B cell (primary cell): ENCODE measurements around the gene NRAS. TPM values are rescaled to one million over a fixed set of nuclear protein-coding genes. Genes with fewer than 3 reads are reported as not detected.

Experiments used
- ATAC-seq: fragments of 200-7000 bp; cut with Tn5 transposase; one replicate; pipeline ENCODE4 v1.10.0; 2021; ENCODE audit warnings: low read depth, mild to moderate bottlenecking, moderate number of reproducible peaks, moderate library complexity
- CTCF ChIA-PET: fragments of 350-600 bp; sonication (Branson Sonifier 250); formaldehyde crosslinking; loops from one replicate; lab custom pipeline; 2021; ENCODE audit warnings: antibody characterized with exemption, inconsistent platforms; lab: Charles Lee
- POLR2A ChIA-PET: fragments of 350-600 bp; sonication (Branson Sonifier 250); formaldehyde crosslinking; loops from one replicate; lab custom pipeline; 2021; ENCODE audit warnings: antibody characterized with exemption; lab: Charles Lee
- DNase-seq: peaks from one replicate; pipeline ENCODE4 v3.0.0; 2013
- H2AFZ ChIP-seq: 2 replicates; pipeline ENCODE4 v1.6.1; 2012; ENCODE audit warnings: mild to moderate bottlenecking, low read depth, low read length; ENCODE audit not compliant: insufficient read depth, poor library complexity, severe bottlenecking
- H3K27ac ChIP-seq, 2 donors: 1 replicate in 1 of 2; 2 replicates in 1 of 2; pipeline ENCODE4 v1.5.1; 2012 to 2013; ENCODE audit warnings: low read length in 2 of 2, mild to moderate bottlenecking in 2 of 2, moderate library complexity in 1 of 2
- H3K27me3 ChIP-seq, 4 experiments: fragments of 200-600 bp in 1 of 4; sonication (generic) in 1 of 4; replicated peaks in 1 of 4; 1 replicate in 2 of 4; 2 replicates in 2 of 4; pipeline versions ENCODE4 v1.6.1 to v1.7.0; 2013 to 2016; ENCODE audit warnings: low read length in 3 of 4, mild to moderate bottlenecking in 2 of 4, mixed read lengths in 1 of 4, moderate library complexity in 1 of 4; ENCODE audit not compliant: insufficient read depth in 4 of 4, control insufficient read depth in 3 of 4; ENCODE audit errors: control extremely low read depth in 1 of 4
- H3K36me3 ChIP-seq, 2 experiments: replicated peaks in 1 of 2; 1 replicate in 1 of 2; 2 replicates in 1 of 2; pipeline versions ENCODE4 v1.6.1 to v1.7.1; 2013; ENCODE audit warnings: low read length in 1 of 2; ENCODE audit not compliant: insufficient read depth in 2 of 2, control insufficient read depth in 1 of 2; ENCODE audit errors: control extremely low read depth in 1 of 2, extremely low read depth in 1 of 2
- H3K4me1 ChIP-seq, 2 donors: fragments of 200-600 bp in 1 of 2; sonication (generic) in 1 of 2; 1 replicate in 1 of 2; 2 replicates in 1 of 2; pipeline versions ENCODE4 v1.5.1 to v1.6.1; 2013 to 2017; ENCODE audit warnings: low read length in 2 of 2; ENCODE audit not compliant: control insufficient read depth in 2 of 2, insufficient read depth in 2 of 2
- H3K4me2 ChIP-seq: replicated peaks from 2 replicates; pipeline ENCODE3; 2012; ENCODE audit warnings: mild to moderate bottlenecking, low read depth, low read length; ENCODE audit not compliant: poor library complexity, severe bottlenecking
- H3K4me3 ChIP-seq, 5 experiments: fragments of 200-600 bp in 1 of 5; sonication (generic) in 1 of 5; 1 replicate in 3 of 5; 2 replicates in 2 of 5; pipeline versions ENCODE4 v1.5.1 to v1.7.0; 2011 to 2016; ENCODE audit warnings: low read length in 4 of 5, mild to moderate bottlenecking in 4 of 5, low read depth in 2 of 5, control low read depth in 1 of 5, moderate library complexity in 1 of 5; ENCODE audit not compliant: insufficient read depth in 1 of 5; ENCODE audit errors: control extremely low read depth in 1 of 5, extremely low read depth in 1 of 5
- H3K79me2 ChIP-seq: fragments of 200-600 bp; sonication (generic); one replicate; pipeline ENCODE4 v1.6.0; 2016; ENCODE audit warnings: low read length; ENCODE audit not compliant: control insufficient read depth, insufficient read depth
- H3K9ac ChIP-seq: fragments of 200-600 bp; sonication (generic); 2 replicates; pipeline ENCODE4 v1.6.1; 2017; ENCODE audit warnings: mild to moderate bottlenecking, low read length, moderate library complexity
- H3K9me3 ChIP-seq, 3 donors: one replicate each; pipeline versions ENCODE4 v1.6.1 to v1.7.1; 2013; ENCODE audit warnings: low read length in 2 of 3; ENCODE audit not compliant: control insufficient read depth in 2 of 3, insufficient read depth in 1 of 3; ENCODE audit errors: control extremely low read depth in 1 of 3
- H4K20me1 ChIP-seq: 2 replicates; pipeline ENCODE4 v1.6.0; 2012; ENCODE audit warnings: mild to moderate bottlenecking, low read length; ENCODE audit not compliant: insufficient read depth, control insufficient read depth, poor library complexity, severe bottlenecking
- H3K27ac Mint-ChIP-seq: one replicate; pipeline ENCODE4 v1.8.0; 2021; ENCODE audit warnings: mixed read lengths
- H3K27me3 Mint-ChIP-seq: one replicate; pipeline ENCODE4 v1.8.0; 2021; ENCODE audit warnings: mixed read lengths
- H3K4me1 Mint-ChIP-seq: one replicate; pipeline ENCODE4 v1.8.0; 2021; ENCODE audit warnings: mixed read lengths
- H3K4me3 Mint-ChIP-seq: one replicate; pipeline ENCODE4 v1.8.0; 2021; ENCODE audit warnings: mixed read lengths
- H3K9me3 Mint-ChIP-seq: one replicate; pipeline ENCODE4 v1.8.0; 2022; ENCODE audit warnings: mixed read lengths; ENCODE audit not compliant: insufficient read depth
- CTCF ChIP-seq: fragments of 200-600 bp; IDR thresholded peaks from one replicate; pipeline ENCODE4 v1.8.0; 2022; ENCODE audit warnings: antibody characterized with exemption, mild to moderate bottlenecking
- EZH2 ChIP-seq: IDR thresholded peaks from 2 replicates; pipeline ENCODE4 v1.6.1; 2012; ENCODE audit warnings: borderline replicate concordance, low read depth, mild to moderate bottlenecking, moderate library complexity, low read length; ENCODE audit not compliant: insufficient read depth, poor library complexity, severe bottlenecking
- WGBS: methylation state at CpG from one replicate; pipeline ENCODE4 v1.1.5; 2013; ENCODE audit warnings: missing lambda C conversion rate; ENCODE audit not compliant: insufficient coverage; 5-methylcytosine and 5-hydroxymethylcytosine counted together
- intact Hi-C: fragments of 100-400 bp; cut with micrococcal nuclease; formaldehyde crosslinking; loops from one replicate; pipeline ENCODE4 v1.10.0; 2022
- polyA plus RNA-seq: library from polyadenylated mRNA; depleted of rRNA; stranded (reverse); fragments of >200 nt; gene quantifications from 2 replicates; pipeline ENCODE4 v1.2.3, GENCODE V29; 2012
- total RNA-seq, 2 donors: library from RNA; stranded (reverse); fragments of 120-200 nt in 1 of 2; gene quantifications; 1 replicate in 1 of 2; 2 replicates in 1 of 2; pipeline versions ENCODE4 v1.2.3 to v1.2.4, GENCODE V29; 2013 to 2022

NRAS gene
- total and polyA plus RNA-seq, 2 donors (not counting 1 experiment from before 2014, with no cell fraction given), result 9.8 to 35.0 TPM

GRCh38 chr1:114668784-114669561 is 47.6 kb downstream of the NRAS start:
- WGBS, result 82% methylated on average over 4 of the region's 13 CpGs
- TF ChIP-seq CTCF (no peak), EZH2 (no peak)
- POLR2A ChIA-PET, result interaction anchor here (1.3 kb wide), 2 partner anchors 47 to 158 kb away, joined by 3 to 4 read pairs; partner anchors contain the start of gene TRIM33
- CTCF ChIA-PET, result no interaction called here
- Histone ChIP-seq H2AFZ (peak overlapping the region; percentile 93), H4K20me1 (no peaks in the 10 kb centered on the region), H3K9ac (peak overlapping the region; percentile 74), H3K79me2 (no peaks in the 10 kb centered on the region), H3K9me3 (no peaks in the 10 kb centered on the region), H3K27ac (no peak overlapping the region), H3K4me3 (peak overlapping the region; percentile 53 to 84 (median 72)), H3K27me3 (no peaks in the 10 kb centered on the region), H3K36me3 (no peaks in the 10 kb centered on the region), H3K4me1 (peaks cover 6 to 14% of the 10 kb centered on the region in 2 donors), H3K4me2 (peak overlapping the region; percentile 91)
- intact Hi-C loops, result no loop called here
- DNase-seq (no peak), ATAC-seq (no peak)
- Mint-ChIP-seq H3K27ac (no peak overlapping the region), H3K4me3 (peak overlapping the region; percentile 99), H3K4me1 (peaks cover 14% of the 10 kb centered on the region), H3K9me3 (no peaks in the 10 kb centered on the region), H3K27me3 (peaks cover 33% of the 10 kb centered on the region)

GRCh38 chr1:114668373-114668772 is 48.2 kb downstream of the NRAS start:
- H3K4me2 ChIP-seq, result no peak overlapping the region
- no peak for TF ChIP-seq EZH2
- TF ChIP-seq CTCF, result no peak
- no peaks in the 10 kb centered on the region for H3K9me3 Mint-ChIP-seq
- no peaks in the 10 kb centered on the region for H3K27me3 ChIP-seq
- no peak overlapping the region for H2AFZ ChIP-seq
- no peak overlapping the region for H3K4me3 ChIP-seq
- peaks cover 29% of the 10 kb centered on the region for H3K27me3 Mint-ChIP-seq
- ATAC-seq (no peak), DNase-seq (no peak)
- H4K20me1 ChIP-seq, result no peaks in the 10 kb centered on the region
- H3K27ac Mint-ChIP-seq, result no peak overlapping the region
- H3K36me3 ChIP-seq, result no peaks in the 10 kb centered on the region
- POLR2A ChIA-PET, result interaction anchor here (0.6 to 1.3 kb wide), 2 partner anchors 83 to 158 kb away, joined by 3 to 4 read pairs; partner anchors contain the start of gene TRIM33
- H3K4me3 Mint-ChIP-seq, result no peak overlapping the region
- intact Hi-C loops, result no loop called here
- H3K4me1 ChIP-seq, result peaks cover 6 to 14% of the 10 kb centered on the region in 2 donors
- WGBS, result 100% methylated on average over 1 of the region's 4 CpGs
- H3K9ac ChIP-seq, result no peak overlapping the region
- no peaks in the 10 kb centered on the region for H3K79me2 ChIP-seq
- no peaks in the 10 kb centered on the region for H3K9me3 ChIP-seq
- no peak overlapping the region for H3K27ac ChIP-seq
- CTCF ChIA-PET, result interaction anchor here (0.7 kb wide), 1 partner anchor 256 kb away, joined by 3 read pairs; no protein-coding TSS in a partner anchor
- H3K4me1 Mint-ChIP-seq, result peaks cover 14% of the 10 kb centered on the region
